ENCODE data around the gene NYAP1.
A peak's percentile ranks its signal among the peaks of the same experiment; 100 is the strongest.

- no peak for TF ChIP-seq CTCF (IDR thresholded peaks at IDR 0.05)
- peak in 1 of 4 donors; percentile 20 for TF ChIP-seq POLR2AphosphoS5 (IDR thresholded peaks at IDR 0.05)
- no peak for TF ChIP-seq POLR2A (IDR thresholded peaks at IDR 0.05)
- no peak for TF ChIP-seq EP300 (IDR thresholded peaks at IDR 0.05)
These were observed 32.5 kb downstream of the NYAP1 start for GRCh38 chr7:100516135-100516812.

Measured in sigmoid colon (tissue), 4 donors.